Mesenteric fat pad (tissue), 1 donor: ENCODE data around the gene TMUB1. TPM values are rescaled to one million over a fixed set of nuclear protein-coding genes. Genes with fewer than 3 reads are reported as not detected.

Experiments
- DNase-seq: peaks from one replicate; pipeline ENCODE4 v3.0.0-alpha.2; 2020; ENCODE audit warnings: low spot score
- total RNA-seq: library from RNA; stranded (reverse); fragmentation: NEBNext Ultra II Directional; extraction: Animal tissue kit (Norgen Biotek cat#: 25700); gene quantifications from one replicate; pipeline ENCODE4 v1.2.1, GENCODE V29; 2021
- donor health status: DM: yes; HTN: yes; CAD: no.

Gene TMUB1
- total RNA-seq, 1 donor from 2014 or later: 31.9 TPM

GRCh38 chr7:151121380-151122170 is 38.3 kb upstream of the TMUB1 start:
- DNase-seq: no peak

DNA sequence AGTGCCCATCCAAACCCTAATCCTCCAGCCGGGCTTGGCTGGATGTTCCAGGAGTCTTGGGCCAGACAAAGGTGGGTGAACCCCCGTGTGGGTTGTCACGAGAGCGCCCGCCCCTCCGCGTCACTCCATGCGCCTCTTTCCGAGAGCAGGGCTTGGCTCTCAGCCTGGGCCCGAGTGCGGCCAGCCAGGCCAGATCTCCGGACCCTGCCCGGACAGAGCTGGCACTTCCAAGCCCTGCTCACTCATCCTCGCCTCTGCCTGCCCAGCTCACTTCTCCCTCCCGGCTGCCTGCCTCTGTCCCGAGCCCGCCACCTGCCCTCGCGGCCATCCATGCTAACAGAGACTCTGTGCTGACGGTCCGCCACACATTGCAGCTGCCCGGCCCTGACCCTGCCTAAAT is 37.6 kb upstream of the TMUB1 start:
- no peak for DNase-seq

GRCh38 chr7:151119902-151120301 is 36.6 kb upstream of the TMUB1 start:
- DNase-seq: no peak

- no peak for DNase-seq
Measured at GRCh38 chr7:151119055-151119415, 35.7 kb upstream of the TMUB1 start.

DNA sequence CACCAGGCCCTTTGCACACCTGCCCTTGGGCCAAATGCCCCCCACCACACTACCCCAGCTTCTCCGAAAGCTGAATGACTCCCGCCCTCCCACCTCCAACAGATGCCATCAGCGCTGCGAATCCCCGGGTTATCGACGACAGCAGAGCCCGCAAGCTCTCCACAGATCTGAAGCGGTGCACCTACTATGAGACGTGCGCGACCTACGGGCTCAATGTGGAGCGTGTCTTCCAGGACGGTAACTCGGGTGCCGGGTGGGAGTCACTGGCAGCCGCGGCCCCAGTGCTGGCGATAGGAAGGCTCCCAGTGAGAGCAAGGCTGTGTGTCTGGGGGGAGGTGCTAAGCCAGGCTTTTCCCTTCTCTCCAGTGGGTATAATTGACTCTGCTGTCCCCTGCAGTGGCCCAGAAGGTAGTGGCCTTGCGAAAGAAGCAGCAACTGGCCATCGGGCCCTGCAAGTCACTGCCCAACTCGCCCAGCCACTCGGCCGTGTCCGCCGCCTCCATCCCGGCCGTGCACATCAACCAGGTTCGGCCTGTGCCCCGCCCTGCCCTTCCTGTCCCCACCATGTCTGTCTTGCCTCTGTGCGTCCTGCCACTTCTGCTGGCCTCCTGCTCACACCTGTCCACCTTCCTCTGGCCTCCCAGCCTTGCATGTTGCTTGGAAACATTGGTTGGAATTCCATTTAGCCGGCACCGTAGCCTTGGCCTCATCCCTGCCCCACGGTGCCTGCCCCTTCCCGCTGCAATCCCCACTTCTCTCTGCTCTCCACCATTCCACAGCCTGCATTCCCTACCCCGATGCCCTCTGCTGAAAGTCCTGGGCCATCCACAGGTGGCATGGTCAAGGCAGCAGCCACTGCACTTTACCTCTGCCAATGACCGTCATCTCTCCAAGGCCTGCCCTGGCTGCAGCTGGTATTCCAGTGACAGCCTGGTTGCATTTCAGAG is 35.1 kb upstream of the TMUB1 start:
- no peak for DNase-seq

DNA sequence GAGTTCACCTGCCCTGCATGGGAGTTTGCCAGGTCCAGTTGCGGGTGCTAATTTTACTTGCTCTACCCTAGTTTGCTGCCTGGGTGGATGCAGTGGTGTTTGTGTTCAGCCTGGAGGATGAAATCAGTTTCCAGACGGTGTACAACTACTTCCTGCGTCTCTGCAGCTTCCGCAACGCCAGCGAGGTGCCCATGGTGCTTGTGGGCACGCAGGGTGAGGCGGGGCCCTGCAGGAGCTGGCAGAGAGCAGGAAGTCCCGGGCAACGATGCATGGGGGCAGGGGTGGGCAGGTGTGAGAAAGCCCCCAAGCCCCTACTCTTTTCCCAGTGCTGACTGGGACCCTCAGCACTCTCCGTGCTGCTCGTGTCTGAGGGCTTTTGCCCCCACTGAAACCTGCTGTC is 34.3 kb upstream of the TMUB1 start:
- no peak for DNase-seq

DNA sequence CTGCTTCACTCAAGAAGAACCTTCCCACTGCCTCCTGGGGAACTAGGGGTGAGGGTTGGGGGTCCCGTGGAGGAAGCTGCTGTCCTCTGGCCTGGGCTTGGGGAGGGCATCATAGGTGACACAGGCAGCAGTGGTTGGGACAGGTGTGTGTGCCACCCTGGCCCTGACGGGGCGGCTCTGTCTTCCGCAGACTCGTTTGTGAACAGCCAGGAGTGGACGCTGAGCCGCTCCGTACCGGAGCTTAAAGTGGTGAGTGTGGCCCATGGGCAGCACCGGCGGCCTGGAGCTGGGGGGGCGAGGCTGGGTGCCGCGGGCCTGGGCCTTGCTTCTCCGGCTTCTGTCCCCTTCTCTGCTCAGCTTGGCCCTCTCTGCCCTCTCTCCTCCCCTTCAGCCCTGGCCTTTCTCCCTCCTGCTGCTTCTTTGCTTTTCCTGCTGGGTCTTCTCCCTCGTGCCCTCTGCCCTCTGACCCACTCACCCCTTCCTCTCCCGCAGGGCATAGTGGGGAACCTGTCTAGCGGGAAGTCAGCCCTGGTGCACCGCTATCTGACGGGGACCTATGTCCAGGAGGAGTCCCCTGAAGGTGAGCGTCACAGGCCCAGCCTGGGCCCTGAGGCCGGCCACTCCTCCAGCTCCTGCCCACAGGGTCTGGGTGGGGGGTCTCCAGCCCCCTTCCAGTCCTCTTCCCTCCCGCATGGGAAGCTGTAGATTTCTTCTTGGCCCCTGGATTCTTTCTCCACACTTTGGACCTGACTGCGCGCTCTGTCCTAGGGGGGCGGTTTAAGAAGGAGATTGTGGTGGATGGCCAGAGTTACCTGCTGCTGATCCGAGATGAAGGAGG is 33.5 kb upstream of the TMUB1 start:
- DNase-seq: no peak

DNA sequence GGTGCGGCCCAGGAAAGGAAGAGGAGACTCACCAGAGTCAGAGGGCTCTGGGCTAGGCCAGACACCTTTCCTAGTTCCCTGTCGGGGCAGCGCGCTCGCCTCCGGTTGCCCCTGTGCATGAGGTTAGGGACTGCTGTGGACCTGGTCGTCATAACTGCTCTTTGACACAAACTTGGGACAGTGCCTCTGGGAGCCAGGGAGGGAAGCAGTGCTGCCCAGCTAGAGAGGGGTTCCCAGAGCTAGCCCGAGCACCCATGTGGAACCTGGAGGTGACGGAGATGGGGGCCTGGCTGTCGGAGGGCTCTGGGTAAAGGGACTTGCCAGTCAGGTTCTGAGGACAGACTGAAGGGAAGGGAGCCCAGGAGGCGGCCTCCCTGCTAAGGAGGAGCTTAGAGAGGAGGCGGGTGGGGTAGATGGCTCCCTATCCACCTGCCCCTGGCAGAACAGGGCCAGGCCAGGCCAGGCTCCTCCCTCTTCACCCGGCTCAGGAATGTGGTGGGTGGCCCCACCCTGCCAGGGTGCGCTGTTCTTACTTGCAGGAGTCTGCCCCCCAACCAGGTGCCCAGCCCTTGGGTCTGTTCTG is 32.6 kb upstream of the TMUB1 start:
- no peak for DNase-seq

DNA sequence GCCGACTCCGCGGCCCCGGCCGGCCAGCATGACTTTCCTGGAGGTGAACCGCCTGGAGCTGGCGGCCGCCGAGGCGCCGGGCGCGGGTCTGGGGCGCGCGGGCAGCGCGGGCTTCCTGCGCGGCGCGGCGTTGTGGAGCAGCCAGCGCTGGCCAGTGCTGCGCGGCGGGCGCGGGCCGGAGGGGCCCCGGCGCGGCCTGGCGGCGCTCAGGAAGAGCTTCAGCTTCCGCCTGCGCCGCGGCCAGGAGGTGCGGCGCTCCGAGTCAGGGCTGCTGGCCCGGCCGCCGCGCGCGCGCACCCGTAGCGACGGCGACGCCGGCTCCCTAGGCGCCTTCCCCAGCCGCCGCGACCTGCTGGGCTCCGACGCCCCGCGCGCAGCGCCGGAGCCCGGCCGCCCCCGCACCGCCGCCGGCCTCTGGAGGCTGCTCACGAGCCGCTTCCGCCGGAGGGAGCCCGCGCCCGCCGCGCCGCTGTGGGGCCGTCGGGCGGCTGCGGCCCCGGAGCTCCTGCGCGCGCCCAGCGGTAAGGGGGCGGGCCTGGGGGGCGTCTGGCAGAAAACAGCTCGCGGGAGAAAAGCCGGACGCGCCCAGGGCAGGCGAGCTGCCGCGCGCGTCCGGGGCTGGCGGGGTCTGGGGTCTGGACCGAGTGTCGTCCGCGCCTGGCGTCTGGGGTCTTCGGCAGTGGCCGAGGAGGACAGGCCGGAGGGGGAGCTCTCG is 32.0 kb upstream of the TMUB1 start:
- DNase-seq: no peak

GRCh38 chr7:151114151-151115090 is 31.1 kb upstream of the TMUB1 start:
- DNase-seq: no peak

- DNase-seq: no peak
Measured at GRCh38 chr7:151113344-151114150, 30.3 kb upstream of the TMUB1 start.

DNA sequence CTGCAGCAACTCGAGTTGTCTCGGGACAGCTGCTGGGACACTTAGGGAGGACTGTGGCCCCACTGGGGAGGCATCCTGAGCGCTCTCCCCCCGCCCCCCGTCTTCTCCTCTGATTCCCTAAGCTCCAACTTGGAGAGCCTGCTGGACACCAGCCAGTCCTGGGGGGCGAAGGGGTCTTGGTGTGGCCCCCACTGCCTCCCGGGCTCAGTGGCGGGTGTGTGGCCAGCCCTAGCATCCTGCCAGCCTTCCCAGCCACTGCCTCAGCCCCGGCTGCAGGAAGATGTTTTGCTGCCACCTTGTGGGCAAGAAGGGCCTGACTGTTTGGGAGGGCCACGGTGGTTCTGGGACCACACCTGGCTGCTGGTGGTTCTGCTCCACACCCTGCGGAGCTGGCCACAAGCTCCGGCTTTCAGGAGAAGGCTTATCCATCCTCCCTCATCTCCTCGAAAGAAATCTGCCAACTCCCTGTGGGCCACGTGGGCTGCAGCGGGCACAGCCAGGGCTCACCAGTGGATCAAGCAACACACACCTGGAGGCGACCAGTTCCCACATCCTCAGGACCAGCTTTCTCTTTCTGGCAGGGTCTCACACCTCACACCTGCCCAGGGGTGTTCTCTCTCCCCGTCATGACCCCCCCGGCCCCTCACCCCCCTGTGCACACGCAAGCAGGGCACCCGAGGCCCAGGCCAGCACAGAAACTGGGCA is 27.8 kb upstream of the TMUB1 start:
- DNase-seq: no peak

DNA sequence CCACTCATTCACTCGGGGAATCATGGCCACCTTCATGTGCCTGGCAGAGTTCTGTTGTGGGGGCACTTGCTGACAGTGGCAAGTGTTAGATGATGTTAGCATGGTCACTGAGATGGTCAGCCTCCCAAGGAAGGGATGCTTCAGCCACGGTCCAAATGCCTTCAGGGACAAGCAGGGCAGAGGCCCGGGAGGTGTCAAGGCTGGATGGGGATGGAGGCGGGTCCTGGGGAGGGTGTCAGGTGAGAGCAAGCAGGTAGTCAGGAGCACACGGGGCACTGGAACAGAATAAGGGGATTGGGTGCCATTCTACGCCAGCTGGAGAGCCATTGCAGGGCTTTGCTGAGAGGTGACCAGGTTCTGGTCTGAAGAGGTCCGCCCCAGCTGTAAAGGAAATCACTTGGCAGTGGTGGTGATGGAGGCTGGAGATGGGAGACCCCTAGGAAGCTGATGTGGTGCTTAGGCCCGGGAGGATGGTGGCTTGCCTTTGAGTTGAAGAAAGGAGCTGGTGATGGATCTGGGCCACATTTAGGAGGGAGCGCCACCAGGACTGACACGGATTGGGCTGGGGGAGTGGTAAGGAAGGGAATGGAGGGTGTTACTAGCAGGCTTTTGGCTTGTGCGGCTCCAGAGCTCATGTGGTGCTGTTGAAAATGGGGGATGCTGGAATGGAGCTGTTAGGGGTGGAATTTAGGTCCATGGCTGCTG is 27.1 kb upstream of the TMUB1 start:
- DNase-seq: no peak

DNA sequence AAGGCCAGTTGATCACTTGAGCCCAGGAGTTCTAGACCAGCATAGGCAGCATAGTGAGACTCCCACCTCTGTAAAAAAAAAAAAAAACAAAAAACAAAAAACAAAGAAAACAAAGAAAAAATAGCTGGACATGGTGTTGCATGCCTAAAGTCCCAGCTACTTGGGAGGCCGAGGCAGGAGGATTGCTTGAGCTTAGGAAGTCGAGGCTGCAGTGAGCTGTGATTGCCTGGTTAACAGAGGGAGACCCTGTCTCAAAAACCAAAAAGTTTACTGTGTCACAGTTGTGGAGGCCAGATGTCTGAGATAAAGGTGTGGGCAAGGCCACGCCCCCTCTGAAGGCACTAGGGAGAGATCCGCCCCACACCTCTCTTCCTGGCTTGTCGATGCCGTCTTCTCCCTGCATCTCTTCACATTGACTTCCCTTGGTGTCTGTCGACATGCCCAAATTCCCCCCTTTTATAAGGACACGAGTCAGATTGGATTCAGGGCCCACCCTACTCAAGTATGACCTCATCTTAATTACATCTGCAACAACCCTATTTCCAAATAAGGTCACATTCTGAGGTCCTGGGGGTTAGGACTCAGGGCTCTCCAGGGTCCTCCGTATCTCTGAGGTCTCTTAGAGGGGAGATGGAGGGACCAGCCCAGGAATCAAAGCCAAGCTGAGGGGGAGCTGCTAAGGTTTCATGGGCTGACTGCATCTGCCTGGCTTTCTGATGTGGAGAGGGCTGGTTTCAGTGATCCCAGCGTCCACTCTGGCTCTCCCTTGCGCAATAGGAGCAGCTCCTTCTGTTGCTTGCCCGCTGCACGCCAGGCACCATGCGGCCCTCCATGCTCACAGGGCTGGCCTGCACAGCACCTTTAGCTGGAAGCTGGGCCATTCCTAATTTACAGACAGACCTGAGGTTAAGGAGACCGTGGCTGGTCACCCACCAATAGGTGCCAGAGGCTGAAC is 26.1 kb upstream of the TMUB1 start:
- DNase-seq: no peak

- DNase-seq: no peak
Measured at GRCh38 chr7:151107882-151108281, 24.6 kb upstream of the TMUB1 start.
